ENCODE results near the gene GRAMD1A.

GRAMD1A gene

GRCh38 chr19:35075202-35076025 is 75.3 kb downstream of the GRAMD1A start:
- DNase-seq (ENCODE audit: low read depth), result no peak

GRCh38 chr19:35076026-35076370 is 75.9 kb downstream of the GRAMD1A start:
- no peak for DNase-seq (ENCODE audit: low read depth)

Data from T-helper 22 cell (primary cell).